T-helper 22 cell (primary cell): ENCODE measurements around the gene KRT15.

ENCODE experiments used
- DNase-seq: peaks from one replicate; pipeline ENCODE4 v3.0.0-alpha.2; 2020; ENCODE audit warnings: low read depth

Gene KRT15

GRCh38 chr17:41480136-41480535 lies 38.6 kb downstream of the KRT15 start:
- no peak for DNase-seq

- no peak for DNase-seq
Measured at GRCh38 chr17:41478237-41478636, 40.5 kb downstream of the KRT15 start.

- DNase-seq = no peak
Measured at GRCh38 chr17:41476866-41477815, 41.5 kb downstream of the KRT15 start.

GRCh38 chr17:41475421-41475820 lies 43.3 kb downstream of the KRT15 start:
- DNase-seq = no peak

- DNase-seq = no peak
Measured at GRCh38 chr17:41474863-41475262, 43.8 kb downstream of the KRT15 start.

- DNase-seq = no peak
Measured at GRCh38 chr17:41468346-41468745, 50.3 kb downstream of the KRT15 start.

- no peak for DNase-seq
Measured at GRCh38 chr17:41467561-41467960, 51.1 kb downstream of the KRT15 start.

- DNase-seq = no peak
Measured at GRCh38 chr17:41466988-41467387, 51.7 kb downstream of the KRT15 start, which contains the start of gene KRT32. TSS of gene KRT32 (minus strand) at chr17:41467386. CDS start at chr17:41467325, 61 bp downstream.

- no peak for DNase-seq
Measured at GRCh38 chr17:41464682-41465081, 54.0 kb downstream of the KRT15 start.

- no peak for DNase-seq
Measured at GRCh38 chr17:41464173-41464572, 54.5 kb downstream of the KRT15 start.

GRCh38 chr17:41463746-41464145 lies 54.9 kb downstream of the KRT15 start:
- DNase-seq = no peak
